Lower lobe of right lung (tissue), 2 donors: Measurements from ENCODE around the gene CPSF4. TPM values are rescaled to one million over a fixed set of nuclear protein-coding genes. Genes with fewer than 3 reads are reported as not detected.

Experiments
- ATAC-seq, 2 donors: fragments of 200-7000 bp; cut with Tn5 transposase; one replicate each; pipeline ENCODE4 v1.9.1; 2020 to 2022; ENCODE audit warnings: mild to moderate bottlenecking in 2 of 2, moderate library complexity in 2 of 2
- DNase-seq: peaks from one replicate; pipeline ENCODE4 v3.0.0-alpha.2; 2020
- H3K27ac ChIP-seq: fragments of 200-600 bp; one replicate; pipeline ENCODE4 v1.8.0; 2022
- H3K27me3 ChIP-seq: fragments of 200-600 bp; one replicate; pipeline ENCODE4 v1.8.0; 2022; ENCODE audit warnings: low read depth
- H3K36me3 ChIP-seq: fragments of 200-600 bp; one replicate; pipeline ENCODE4 v1.8.0; 2022; ENCODE audit warnings: mild to moderate bottlenecking
- H3K4me1 ChIP-seq: fragments of 200-600 bp; one replicate; pipeline ENCODE4 v1.8.0; 2022
- H3K4me3 ChIP-seq: fragments of 200-600 bp; one replicate; pipeline ENCODE4 v1.8.0; 2022; ENCODE audit warnings: mild to moderate bottlenecking
- H3K9me3 ChIP-seq: fragments of 200-600 bp; one replicate; pipeline ENCODE4 v1.8.0; 2022
- CTCF ChIP-seq: fragments of 200-600 bp; IDR thresholded peaks from one replicate; pipeline ENCODE4 v1.8.0; 2022; ENCODE audit warnings: antibody characterized with exemption, mild to moderate bottlenecking
- intact Hi-C: fragments of 100-400 bp; cut with DNase I; formaldehyde crosslinking; loops from one replicate; pipeline ENCODE4 v1.11.0; 2022
- long read RNA-seq: library from polyadenylated mRNA; unstranded; transcript quantifications from one replicate; pipeline ENCODE4 v2.0.0, GENCODE V29; 2021
- total RNA-seq: library from RNA; stranded (reverse); fragmentation: NEBNext Ultra II Directional; extraction: Animal tissue kit (Norgen Biotek cat#: 25700); gene quantifications from one replicate; pipeline ENCODE4 v1.2.1, GENCODE V29; 2021
- donor health status: DM: no; HTN: yes; CAD: no; lungs with severe emphysema.

CPSF4 gene
- 26.8 TPM for total RNA-seq
- long read RNA-seq, transcript CPSF4-201 (8 exons, 1,691 nt): minor isoform, 12 of 70 reads
- long read RNA-seq, transcript CPSF4-204 (8 exons, 1,738 nt): major isoform, 29 of 70 reads
- long read RNA-seq, partial matches to known transcripts: 4 of 70 reads
- long read RNA-seq, other reads (novel, unspliced or antisense): 25 of 70 reads

GRCh38 chr7:99438573-99439480, at the start of gene CPSF4, which contains the start of gene PTCD1:
Gene CPSF4, plus strand, starts transcription at chr7:99438943. Its CDS starts 140 bp downstream, at chr7:99439083.
Gene PTCD1, minus strand, starts transcription at chr7:99438798. Its CDS starts 3,556 bp downstream, at chr7:99435242.
- Histone ChIP-seq H3K4me3 (peak within 1 kb of the TSS; percentile 95), H3K36me3 (peaks cover 20% of the 10 kb centered on the region), H3K4me1 (peaks cover 37% of the 10 kb centered on the region), H3K27me3 (no peaks in the 10 kb centered on the region), H3K27ac (peak within 1 kb of the TSS; percentile 85), H3K9me3 (no peaks in the 10 kb centered on the region)
- no peak for TF ChIP-seq CTCF
- intact Hi-C loops: no loop called here
- ATAC-seq: peak; percentile 98 to 99
- peak; percentile 97 for DNase-seq

- intact Hi-C loops: no loop called here
- ATAC-seq: no peak
- H3K4me3 ChIP-seq: no peak overlapping the region
- no peak overlapping the region for H3K27ac ChIP-seq
- no peak for TF ChIP-seq CTCF
- no peaks in the 10 kb centered on the region for H3K27me3 ChIP-seq
- H3K36me3 ChIP-seq: peaks cover 84% of the 10 kb centered on the region
- DNase-seq: no peak
- peaks cover 34% of the 10 kb centered on the region for H3K4me1 ChIP-seq
- no peaks in the 10 kb centered on the region for H3K9me3 ChIP-seq
Observed at GRCh38 chr7:99389772-99390171, 49.0 kb upstream of the CPSF4 start.

GRCh38 chr7:99390941-99391602, 47.7 kb upstream of the CPSF4 start:
- Histone ChIP-seq H3K9me3 (no peaks in the 10 kb centered on the region), H3K4me3 (no peak overlapping the region), H3K27me3 (no peaks in the 10 kb centered on the region), H3K4me1 (peaks cover 28% of the 10 kb centered on the region), H3K27ac (no peak overlapping the region), H3K36me3 (peaks cover 89% of the 10 kb centered on the region)
- TF ChIP-seq CTCF: no peak
- no peak for DNase-seq
- intact Hi-C loops: no loop called here
- ATAC-seq: no peak

GRCh38 chr7:99392046-99392445, 46.7 kb upstream of the CPSF4 start:
- peaks cover 87% of the 10 kb centered on the region for H3K36me3 ChIP-seq
- DNase-seq (no peak), ATAC-seq (no peak)
- TF ChIP-seq CTCF: no peak
- H3K4me1 ChIP-seq: peaks cover 22% of the 10 kb centered on the region
- H3K4me3 ChIP-seq: peak overlapping the region; percentile 61
- peak overlapping the region; percentile 71 for H3K27ac ChIP-seq
- no peaks in the 10 kb centered on the region for H3K9me3 ChIP-seq
- H3K27me3 ChIP-seq: no peaks in the 10 kb centered on the region
- intact Hi-C loops: no loop called here

- Histone ChIP-seq H3K4me3 (peak overlapping the region; percentile 61), H3K4me1 (peaks cover 22% of the 10 kb centered on the region), H3K36me3 (peaks cover 87% of the 10 kb centered on the region), H3K9me3 (no peaks in the 10 kb centered on the region), H3K27ac (peak overlapping the region; percentile 71), H3K27me3 (no peaks in the 10 kb centered on the region)
- DNase-seq (peak; percentile 88), ATAC-seq (peak; percentile 88 to 91)
- intact Hi-C loops: no loop called here
- no peak for TF ChIP-seq CTCF
Observed at GRCh38 chr7:99392659-99393354, 45.9 kb upstream of the CPSF4 start.
